ENCODE measurements around the gene PDCD11. TPM values are rescaled to one million over a fixed set of nuclear protein-coding genes. Genes with fewer than 3 reads are reported as not detected.

Gene PDCD11
- total RNA-seq, 1 donor from 2014 or later = 73.2 TPM

DNA sequence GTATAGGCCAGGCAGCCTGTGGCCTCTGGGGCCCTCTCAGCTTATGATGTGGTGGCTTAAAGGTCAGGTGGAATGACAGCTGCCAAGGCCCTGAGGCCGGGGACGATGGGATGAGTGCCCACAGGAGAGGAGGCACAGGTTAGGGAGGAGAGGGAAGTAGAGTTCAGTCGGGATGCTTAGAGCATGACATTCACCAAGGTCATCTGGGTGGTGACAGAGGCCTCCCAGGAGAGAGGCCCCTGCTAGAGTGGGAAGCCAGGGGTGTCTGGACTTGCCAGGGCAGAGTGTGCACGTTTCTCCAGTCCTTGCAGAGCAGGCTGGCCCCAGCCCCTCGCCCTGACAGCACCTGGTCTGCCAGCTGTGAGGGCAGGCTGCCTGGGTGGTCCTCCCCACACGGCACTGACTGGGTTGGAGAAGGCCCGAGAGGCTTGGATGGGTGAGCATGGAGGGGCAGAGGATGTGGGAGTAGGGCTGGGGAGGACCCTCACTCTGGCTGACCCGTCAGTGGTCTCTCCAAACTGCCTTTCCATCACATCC is 60.8 kb downstream of the PDCD11 start:
- peaks cover 6% of the 10 kb centered on the region for H3K27me3 Mint-ChIP-seq (ENCODE audit: unreplicated experiment)
- peaks cover 1% of the 10 kb centered on the region for H3K9me3 Mint-ChIP-seq (ENCODE audit: unreplicated experiment)
- H3K27ac Mint-ChIP-seq (ENCODE audit: unreplicated experiment) = no peak overlapping the region

GRCh38 chr10:103457896-103458583 is 61.6 kb downstream of the PDCD11 start:
- H3K27me3 Mint-ChIP-seq (ENCODE audit: unreplicated experiment) = peaks cover 6% of the 10 kb centered on the region
- TF ChIP-seq, protein P1, sequence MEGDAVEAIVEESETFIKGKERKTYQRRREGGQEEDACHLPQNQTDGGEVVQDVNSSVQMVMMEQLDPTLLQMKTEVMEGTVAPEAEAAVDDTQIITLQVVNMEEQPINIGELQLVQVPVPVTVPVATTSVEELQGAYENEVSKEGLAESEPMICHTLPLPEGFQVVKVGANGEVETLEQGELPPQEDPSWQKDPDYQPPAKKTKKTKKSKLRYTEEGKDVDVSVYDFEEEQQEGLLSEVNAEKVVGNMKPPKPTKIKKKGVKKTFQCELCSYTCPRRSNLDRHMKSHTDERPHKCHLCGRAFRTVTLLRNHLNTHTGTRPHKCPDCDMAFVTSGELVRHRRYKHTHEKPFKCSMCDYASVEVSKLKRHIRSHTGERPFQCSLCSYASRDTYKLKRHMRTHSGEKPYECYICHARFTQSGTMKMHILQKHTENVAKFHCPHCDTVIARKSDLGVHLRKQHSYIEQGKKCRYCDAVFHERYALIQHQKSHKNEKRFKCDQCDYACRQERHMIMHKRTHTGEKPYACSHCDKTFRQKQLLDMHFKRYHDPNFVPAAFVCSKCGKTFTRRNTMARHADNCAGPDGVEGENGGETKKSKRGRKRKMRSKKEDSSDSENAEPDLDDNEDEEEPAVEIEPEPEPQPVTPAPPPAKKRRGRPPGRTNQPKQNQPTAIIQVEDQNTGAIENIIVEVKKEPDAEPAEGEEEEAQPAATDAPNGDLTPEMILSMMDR (IDR thresholded peaks at IDR 0.05; ENCODE audit: partially characterized antibody, unreplicated experiment) = no peak
- H3K4me3 Mint-ChIP-seq (ENCODE audit: unreplicated experiment) = no peak overlapping the region
- peaks cover under 1% of the 10 kb centered on the region for H3K36me3 Mint-ChIP-seq (ENCODE audit: unreplicated experiment)
- peaks cover 3% of the 10 kb centered on the region for H3K4me1 Mint-ChIP-seq (ENCODE audit: low read depth, unreplicated experiment)
- H3K9me3 Mint-ChIP-seq (ENCODE audit: unreplicated experiment) = peaks cover 1% of the 10 kb centered on the region
- DNase-seq = no peak
- H3K27ac Mint-ChIP-seq (ENCODE audit: unreplicated experiment) = no peak overlapping the region

More for the DNA sequence above, 60.8 kb downstream of the PDCD11 start:
- TF ChIP-seq, protein P1 (IDR thresholded peaks at IDR 0.05; ENCODE audit: partially characterized antibody, unreplicated experiment) = no peak
- Mint-ChIP-seq H3K4me3 (ENCODE audit: unreplicated experiment) (no peak overlapping the region), H3K4me1 (ENCODE audit: low read depth, unreplicated experiment) (peaks cover 6% of the 10 kb centered on the region), H3K36me3 (ENCODE audit: unreplicated experiment) (peaks cover 3% of the 10 kb centered on the region)
- no peak for DNase-seq

DNA sequence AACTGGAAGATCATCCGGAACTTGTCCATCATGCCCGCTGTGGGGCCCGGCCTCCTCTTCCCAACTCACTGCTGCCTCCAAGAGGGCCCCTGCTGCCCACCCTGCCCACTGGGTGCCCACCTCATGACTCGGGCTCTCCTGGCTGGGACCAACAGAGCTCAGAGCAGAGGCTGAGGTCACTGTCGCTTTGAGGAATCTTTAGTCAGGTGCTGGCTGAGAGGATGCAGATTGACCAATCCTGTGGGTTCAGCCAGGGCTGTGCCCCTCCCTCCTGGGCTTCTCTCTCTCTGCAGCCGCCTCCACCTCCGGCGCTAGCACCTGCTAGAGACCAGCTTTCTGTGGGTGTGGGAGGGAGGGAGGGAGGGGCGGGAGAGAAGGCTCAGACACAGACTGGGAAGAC is 62.3 kb downstream of the PDCD11 start, which contains the start of gene CALHM1:
CALHM1 (minus strand) TSS at position 181 of the 400 bp plus-strand sequence; CDS start at position 32, 149 bp downstream.
- DNase-seq = no peak
- Mint-ChIP-seq H3K9me3 (ENCODE audit: unreplicated experiment) (peaks cover 1% of the 10 kb centered on the region), H3K4me3 (ENCODE audit: unreplicated experiment) (no peak within 1 kb of the TSS), H3K36me3 (ENCODE audit: unreplicated experiment) (no peaks in the 10 kb centered on the region), H3K4me1 (ENCODE audit: low read depth, unreplicated experiment) (peaks cover 3% of the 10 kb centered on the region), H3K27me3 (ENCODE audit: unreplicated experiment) (peaks cover 6% of the 10 kb centered on the region), H3K27ac (ENCODE audit: unreplicated experiment) (no peak within 1 kb of the TSS)
- TF ChIP-seq, protein P1 (IDR thresholded peaks at IDR 0.05; ENCODE audit: partially characterized antibody, unreplicated experiment) = no peak

DNA sequence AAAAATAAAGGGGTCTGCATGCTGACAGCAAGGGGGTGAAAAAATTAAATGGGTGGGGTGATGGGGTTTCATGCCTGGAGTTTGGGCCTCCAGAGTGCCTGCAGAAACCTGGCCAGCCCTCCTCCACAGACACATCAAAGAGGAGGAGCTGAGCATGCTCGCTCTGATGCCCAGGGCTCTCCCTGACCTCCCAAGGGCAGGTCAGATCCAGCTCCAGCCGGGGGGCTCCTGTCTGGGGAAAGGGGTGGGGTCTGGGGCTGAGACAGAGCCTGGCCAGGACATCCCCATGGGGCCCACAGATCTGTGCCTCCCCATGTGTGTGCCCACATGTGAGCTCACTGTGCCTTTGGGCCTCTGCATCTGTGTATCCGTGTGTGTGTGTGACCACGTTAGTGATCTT is 63.2 kb downstream of the PDCD11 start:
- no peak for DNase-seq
- H3K4me1 Mint-ChIP-seq (ENCODE audit: low read depth, unreplicated experiment) = peaks cover 3% of the 10 kb centered on the region
- H3K36me3 Mint-ChIP-seq (ENCODE audit: unreplicated experiment) = no peaks in the 10 kb centered on the region
- no peak overlapping the region for H3K27ac Mint-ChIP-seq (ENCODE audit: unreplicated experiment)
- peaks cover 8% of the 10 kb centered on the region for H3K27me3 Mint-ChIP-seq (ENCODE audit: unreplicated experiment)
- no peak overlapping the region for H3K4me3 Mint-ChIP-seq (ENCODE audit: unreplicated experiment)
- TF ChIP-seq, protein P1 (IDR thresholded peaks at IDR 0.05; ENCODE audit: partially characterized antibody, unreplicated experiment) = no peak
- H3K9me3 Mint-ChIP-seq (ENCODE audit: unreplicated experiment) = peaks cover 1% of the 10 kb centered on the region

- TF ChIP-seq, protein P1 (IDR thresholded peaks at IDR 0.05; ENCODE audit: partially characterized antibody, unreplicated experiment) = no peak
- Mint-ChIP-seq H3K27me3 (ENCODE audit: unreplicated experiment) (peaks cover 8% of the 10 kb centered on the region), H3K4me3 (ENCODE audit: unreplicated experiment) (no peak overlapping the region), H3K36me3 (ENCODE audit: unreplicated experiment) (no peaks in the 10 kb centered on the region), H3K4me1 (ENCODE audit: low read depth, unreplicated experiment) (peaks cover 8% of the 10 kb centered on the region), H3K9me3 (ENCODE audit: unreplicated experiment) (peaks cover 1% of the 10 kb centered on the region), H3K27ac (ENCODE audit: unreplicated experiment) (no peak overlapping the region)
- no peak for DNase-seq
These were observed 67.1 kb downstream of the PDCD11 start for GRCh38 chr10:103463499-103463898.
